ENCODE measurements around the gene SLC1A1.

The SLC1A1 gene

DNA sequence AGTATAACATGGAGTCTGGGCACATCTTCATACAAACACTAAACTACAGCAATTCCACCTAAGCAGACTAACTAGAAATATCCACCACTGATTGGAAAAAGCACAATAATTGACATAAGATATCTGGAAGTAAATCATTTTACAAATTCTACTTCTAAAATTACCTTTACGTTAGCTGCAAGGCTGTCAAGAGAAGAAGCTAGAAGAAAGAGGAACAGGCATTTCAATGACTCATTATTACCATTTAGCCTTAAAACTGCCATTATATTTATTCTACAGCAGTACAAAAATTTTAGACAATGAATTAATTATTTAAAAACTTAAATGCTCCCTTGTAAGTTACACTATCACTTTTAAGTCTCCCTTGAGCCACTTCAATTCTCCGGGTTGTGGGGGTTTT, 128.4 kb downstream of the SLC1A1 start:
- no peak for DNase-seq (ENCODE audit: low read depth)

DNA sequence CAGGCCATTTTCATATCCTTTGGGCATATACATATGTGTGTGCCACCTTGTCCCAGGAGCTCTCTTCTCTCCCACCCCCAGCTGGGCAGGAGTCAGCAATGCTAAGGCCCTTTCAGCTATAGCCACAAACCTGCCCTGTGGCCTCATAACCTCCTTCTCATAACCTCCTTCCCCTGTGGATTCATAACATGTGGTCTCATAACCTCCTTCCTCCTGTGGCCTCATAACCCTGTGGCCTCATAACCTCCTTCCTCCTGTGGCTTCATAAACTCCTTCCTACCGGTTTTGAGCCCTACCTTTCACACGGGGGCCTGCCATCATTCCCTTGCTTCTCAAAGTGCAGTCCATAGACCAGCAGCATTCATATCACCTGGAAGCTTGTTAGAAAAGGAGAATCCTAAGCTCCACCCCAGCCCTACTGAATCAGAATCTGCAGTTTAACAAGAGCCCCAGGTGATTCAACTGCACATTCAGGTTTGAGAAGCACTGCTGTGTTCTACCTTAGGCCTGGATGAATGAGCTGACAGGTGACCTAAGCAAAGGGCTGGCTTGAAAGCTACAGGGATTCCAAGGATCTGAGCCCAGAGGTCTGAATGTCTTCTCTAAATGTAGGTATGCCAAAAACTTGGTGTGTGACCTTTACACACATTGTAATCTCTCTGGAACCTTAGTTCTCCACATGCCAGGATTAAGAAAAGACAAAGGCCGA, 129.9 kb downstream of the SLC1A1 start:
- DNase-seq (ENCODE audit: low read depth), result no peak

DNA sequence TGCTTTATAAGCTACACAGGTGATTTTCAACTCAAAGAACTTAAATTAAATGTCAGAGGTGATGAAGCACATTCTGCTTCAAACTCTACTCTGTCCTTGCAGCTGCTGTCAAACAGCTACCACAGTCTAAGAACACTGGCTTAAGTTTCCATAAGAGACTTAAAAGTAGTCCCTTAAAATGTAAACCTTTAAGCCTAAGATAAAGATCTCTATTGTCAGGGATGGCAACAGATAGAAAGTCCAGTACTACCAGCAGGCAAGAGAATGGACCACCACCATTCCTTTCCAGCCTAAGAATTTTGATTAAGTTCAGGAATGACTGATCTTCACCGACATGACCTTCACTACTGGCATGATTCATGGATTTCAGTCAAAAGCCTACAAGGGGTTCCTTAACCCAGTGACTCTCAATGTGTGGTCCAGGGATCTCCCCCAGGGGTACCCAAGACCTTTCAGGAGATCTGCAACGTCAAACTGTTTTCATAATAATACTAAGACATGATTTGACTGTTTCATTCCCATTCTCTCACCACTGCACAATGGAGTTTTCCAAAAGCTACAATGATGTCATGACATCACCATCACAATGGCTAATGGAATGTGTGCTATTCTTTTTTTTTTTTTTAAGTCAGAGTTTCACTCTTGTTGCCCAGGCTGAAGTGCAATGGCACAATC, 130.8 kb downstream of the SLC1A1 start:
- peak; percentile 16 for DNase-seq (ENCODE audit: low read depth)

DNA sequence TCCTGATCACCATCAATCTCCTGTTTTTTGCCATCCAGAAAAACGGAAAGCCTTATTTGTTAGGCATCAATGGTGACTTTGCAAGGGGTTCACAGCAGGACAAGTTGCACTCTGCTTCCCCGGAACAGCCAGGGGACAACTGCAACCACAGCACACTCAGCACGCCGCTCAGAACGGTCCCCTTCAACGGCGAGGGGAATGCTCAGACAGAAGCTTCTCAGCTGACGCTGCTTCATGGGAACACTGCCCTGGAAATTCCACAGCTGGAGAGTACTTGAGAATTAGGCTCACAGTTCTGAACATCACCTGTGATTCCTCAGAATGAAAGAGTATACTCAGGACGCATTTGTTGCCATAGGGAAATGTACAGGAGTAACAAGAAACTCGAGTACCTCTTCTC, 131.7 kb downstream of the SLC1A1 start:
- DNase-seq (ENCODE audit: low read depth), result no peak

DNA sequence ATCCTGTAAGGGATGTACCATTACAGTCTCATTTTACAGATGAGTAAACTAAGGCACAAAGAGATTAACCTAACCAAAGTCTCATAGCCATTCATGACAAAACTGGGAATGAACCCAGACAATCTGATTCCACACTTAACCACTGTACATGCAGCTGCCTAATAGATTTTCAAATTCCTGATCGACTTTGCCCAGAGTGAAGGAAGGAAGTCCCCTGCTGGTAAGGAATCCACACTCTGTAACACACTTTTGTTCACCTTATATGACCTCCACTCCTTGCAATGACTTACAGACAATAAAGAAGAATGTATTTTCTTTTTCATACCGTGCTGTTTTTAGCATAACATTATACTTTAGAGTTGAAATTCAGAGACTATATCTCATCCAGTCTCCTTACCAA, 140.6 kb downstream of the SLC1A1 start:
- DNase-seq (ENCODE audit: low read depth), result no peak

Data from GM04503 (cell line).